Gastroesophageal sphincter (tissue), 3 donors: ENCODE measurements around the gene KHDRBS1.

Experiments used
- CTCF ChIP-seq, 4 experiments: fragments of 200-600 bp in 2 of 4; fragments of 450-650 bp in 2 of 4; sonication (generic) in 1 of 4; IDR thresholded peaks; one replicate each; pipeline ENCODE4 v1.5.1; 2017 to 2019; ENCODE audit warnings: antibody characterized with exemption in 4 of 4, mild to moderate bottlenecking in 2 of 4, moderate library complexity in 2 of 4
- EP300 ChIP-seq: sonication (generic); formaldehyde crosslinking; IDR thresholded peaks from one replicate; pipeline ENCODE4 v1.6.1; 2017; ENCODE audit warnings: antibody characterized with exemption, mild to moderate bottlenecking
- POLR2A ChIP-seq, 2 donors: fragments of 450-650 bp; IDR thresholded peaks; one replicate each; pipeline ENCODE4 v1.6.1; 2017; ENCODE audit warnings: antibody characterized with exemption in 2 of 2, mild to moderate bottlenecking in 2 of 2, moderate library complexity in 1 of 2

GRCh38 chr1:32048440-32048839 is 34.8 kb downstream of the KHDRBS1 start:
- TF ChIP-seq POLR2A (IDR thresholded peaks at IDR 0.05) (no peak), EP300 (no peak), CTCF (IDR thresholded peaks at IDR 0.05) (no peak)
